ENCODE measurements around the gene RGS10. TPM values are rescaled to one million over a fixed set of nuclear protein-coding genes. Genes with fewer than 3 reads are reported as not detected.

RGS10 gene
- total and polyA plus RNA-seq, 9 of the 15 experiments (the other 6 are each of a cell fraction or from before 2014, with no cell fraction given): 31.9 to 123 (median 62.1) TPM

DNA sequence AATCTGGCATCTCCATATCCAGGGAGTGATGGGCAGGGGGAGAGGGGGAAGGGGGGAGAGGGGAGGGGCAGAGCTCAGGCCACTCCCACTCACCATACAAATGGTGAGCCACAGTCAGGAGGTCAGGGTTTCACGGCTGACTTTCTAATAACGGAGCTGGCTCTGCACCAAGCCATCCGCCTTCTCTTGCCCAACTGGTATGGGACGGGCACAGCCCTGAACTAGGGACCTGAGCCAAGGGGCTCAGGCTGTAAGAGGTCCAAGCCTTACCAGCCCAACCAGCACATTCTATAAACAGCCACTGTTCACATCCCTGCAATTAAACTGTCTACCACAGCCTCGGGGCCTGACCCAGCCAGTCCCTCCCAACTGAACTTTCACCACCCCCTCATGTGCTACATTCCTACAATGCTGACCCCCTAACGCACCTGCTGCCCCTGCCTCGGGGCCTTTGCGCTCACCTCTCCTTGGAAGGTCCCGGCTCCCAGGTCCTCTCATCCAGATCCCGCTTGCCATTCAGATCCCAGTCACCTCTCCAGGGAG, 32.5 kb downstream of the RGS10 start:
- intact Hi-C loops (cut with micrococcal nuclease): no loop called here
- 92% methylated on average over 2 of the region's 10 CpGs for WGBS (ENCODE audit: insufficient coverage, low coverage, missing lambda C conversion rate)
- H3K9me1 ChIP-seq (ENCODE audit: control insufficient read depth, insufficient read depth, low read length): no peaks in the 10 kb centered on the region
- no peaks in the 10 kb centered on the region for H3K27me3 ChIP-seq (ENCODE audit: control insufficient read depth in 2 of 2, insufficient read depth in 2 of 2, low read length in 2 of 2)
- CTCF ChIA-PET (ENCODE audit: low intra/inter-chr PET ratio): no interaction called here
- no peaks in the 10 kb centered on the region for H3K79me2 ChIP-seq (ENCODE audit: control insufficient read depth, insufficient read depth, low read length)
- POLR2A ChIA-PET: no interaction called here
- no peak overlapping the region for H3K9ac ChIP-seq (ENCODE audit: insufficient read depth in 1 of 2, low read depth in 2 of 2, low read length in 2 of 2)
- in situ Hi-C loops (cut with MboI): no loop called here
- peaks cover 0 to 4% of the 10 kb centered on the region in 2 experiments; a peak in 3 of 5 replicates for H3K4me1 ChIP-seq (replicated peaks in 1 of 2; ENCODE audit: control insufficient read depth in 2 of 2, insufficient read depth in 2 of 2, low read length in 2 of 2)
- no peaks in the 10 kb centered on the region for H3K9me3 ChIP-seq (replicated peaks; ENCODE audit: control insufficient read depth, insufficient read depth, low read depth, low read length)
- H4K20me1 ChIP-seq (replicated peaks; ENCODE audit: control insufficient read depth, insufficient read depth, low read length): no peaks in the 10 kb centered on the region
- H3K4me2 ChIP-seq (ENCODE audit: insufficient read depth, low read length): no peak overlapping the region
- H3K27ac ChIP-seq (ENCODE audit: extremely low read depth, low read depth, low read length): no peak overlapping the region
- H2AFZ ChIP-seq (ENCODE audit: low read depth, low read length): no peak overlapping the region
- ATAC-seq (no peak), DNase-seq (ENCODE audit: extremely low read depth in 1 of 4, low spot score in 3 of 4) (no peak), FAIRE-seq (no peak)
- BruUV-seq (replicated peaks): no TSS peak
- no peak for TF ChIP-seq ZNF778 (CRISPR knock-in tag; IDR thresholded peaks at IDR 0.05)
- no peak for TF ChIP-seq ZNF583 (CRISPR knock-in tag; IDR thresholded peaks at IDR 0.05)
- TF ChIP-seq FOXP1 (CRISPR knock-in tag; IDR thresholded peaks at IDR 0.05): no peak
- TF ChIP-seq ZNF217 (CRISPR knock-in tag; IDR thresholded peaks at IDR 0.05): no peak
- no peak for TF ChIP-seq KDM1A (IDR thresholded peaks at IDR 0.05)
- no peak for TF ChIP-seq ZNF518B (CRISPR knock-in tag; IDR thresholded peaks at IDR 0.05)
- TF ChIP-seq JUND (IDR thresholded peaks at IDR 0.05; ENCODE audit: borderline replicate concordance, low read depth, low read length): no peak
- no peak for TF ChIP-seq JUND (tag; IDR thresholded peaks at IDR 0.05; ENCODE audit: borderline replicate concordance, low read depth, low read length)
- no peak for TF ChIP-seq ARHGAP35 (IDR thresholded peaks at IDR 0.05; ENCODE audit: partially characterized antibody)
- TF ChIP-seq ZNF3 (CRISPR knock-in tag; IDR thresholded peaks at IDR 0.05): no peak
- TF ChIP-seq RAD51 (IDR thresholded peaks at IDR 0.05; ENCODE audit: borderline replicate concordance, low read depth): no peak
- no peak for TF ChIP-seq LARP7 (IDR thresholded peaks at IDR 0.05)
- H3K4me3 ChIP-seq: no peak overlapping the region
- H3K36me3 ChIP-seq (ENCODE audit: control insufficient read depth, insufficient read depth, low read length): peaks cover 50% of the 10 kb centered on the region
